ENCODE measurements around the gene GPR63.
A peak's percentile ranks its signal among the peaks of the same experiment; 100 is the strongest.

Gene GPR63

DNA sequence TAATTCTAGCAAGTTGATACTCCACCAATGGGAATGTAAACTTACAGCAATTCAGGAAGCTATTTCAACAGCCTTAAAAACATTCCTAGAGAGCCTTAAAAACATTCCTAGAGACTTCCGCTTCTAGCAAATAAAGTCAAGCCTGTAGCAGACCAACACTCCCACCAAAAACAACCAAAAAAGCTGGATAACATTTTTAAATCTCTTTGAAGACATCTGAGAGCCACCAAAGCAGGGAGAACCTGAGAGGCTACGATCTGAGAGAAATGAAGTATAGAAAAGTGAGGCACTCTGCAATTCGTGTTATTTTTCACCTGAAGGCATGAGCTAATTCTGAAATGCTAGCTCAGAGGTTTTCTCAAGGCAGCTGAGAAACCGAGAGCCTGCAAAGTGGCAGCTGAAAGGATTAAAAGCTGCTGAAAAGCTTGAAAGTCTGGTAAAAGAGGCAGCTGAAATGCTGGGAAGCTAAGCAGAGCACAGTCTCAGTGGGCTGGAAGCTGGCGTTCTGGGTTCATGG lies 20.9 kb downstream of the GPR63 start:
- no peak for DNase-seq

DNA sequence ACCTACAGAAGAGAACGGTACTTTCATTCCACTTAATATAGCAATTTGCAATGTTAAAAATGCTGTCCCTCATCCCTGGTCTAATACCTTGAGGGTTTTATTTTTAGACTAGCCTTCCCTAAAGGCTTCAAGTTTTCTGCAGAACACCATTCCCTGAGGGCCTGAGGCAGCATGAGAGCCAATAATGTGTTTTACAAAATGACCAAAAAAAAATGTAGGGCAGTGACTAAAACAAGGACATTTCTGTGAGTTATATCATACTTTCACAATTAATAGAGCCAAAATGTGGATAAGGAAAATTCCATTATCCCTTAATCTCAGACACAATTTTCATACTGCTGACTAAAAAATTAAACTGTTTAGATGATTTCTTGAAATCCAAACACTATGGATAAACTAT lies 22.7 kb downstream of the GPR63 start:
- DNase-seq, result no peak

DNA sequence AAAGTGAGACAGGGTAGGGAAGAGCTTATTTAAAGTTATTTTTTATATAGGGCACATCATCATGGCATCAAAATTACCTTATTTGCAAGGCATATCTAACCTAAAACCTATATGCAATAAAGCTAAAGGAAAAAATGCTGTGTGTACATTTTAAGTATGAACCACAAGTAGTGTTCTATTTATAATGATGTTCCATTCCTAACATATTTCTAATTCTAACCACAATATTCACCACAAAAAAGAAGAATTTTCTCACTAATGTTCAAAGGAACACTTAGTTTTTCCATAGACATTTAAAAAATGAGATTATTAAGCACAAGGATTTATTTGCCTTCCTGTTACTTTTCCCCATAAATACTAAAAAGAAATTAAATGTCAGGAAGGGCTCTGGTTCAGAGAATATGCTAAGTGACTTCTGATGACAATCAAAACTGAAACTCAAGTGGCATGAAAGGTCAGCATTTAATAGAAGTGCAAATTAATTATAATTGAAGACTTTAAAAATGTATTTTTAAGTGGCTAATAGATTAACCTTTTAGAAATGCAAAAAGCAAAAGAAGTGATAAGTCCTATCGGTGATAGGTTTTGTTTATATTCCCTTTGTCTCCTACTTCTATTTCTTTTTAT lies 25.1 kb downstream of the GPR63 start:
- DNase-seq, result no peak

DNA sequence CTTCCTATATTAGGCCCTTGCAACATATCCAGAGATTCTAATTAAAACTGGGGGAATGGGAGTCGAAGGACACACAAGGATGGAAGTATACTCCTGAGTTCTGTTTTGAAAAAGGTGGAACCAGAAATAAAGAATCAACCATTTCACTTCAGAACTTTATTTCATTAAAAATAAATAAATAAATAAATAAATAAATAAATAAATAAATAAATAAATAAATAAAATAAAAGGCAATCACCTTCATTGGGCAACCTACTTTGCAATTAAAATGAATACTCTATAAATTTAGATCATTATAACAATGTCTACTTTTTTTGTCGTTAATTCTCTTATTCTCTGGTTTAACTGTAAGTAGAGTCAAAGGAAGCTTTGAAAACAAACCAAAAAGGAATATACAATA lies 25.6 kb downstream of the GPR63 start:
- DNase-seq, result no peak

DNA sequence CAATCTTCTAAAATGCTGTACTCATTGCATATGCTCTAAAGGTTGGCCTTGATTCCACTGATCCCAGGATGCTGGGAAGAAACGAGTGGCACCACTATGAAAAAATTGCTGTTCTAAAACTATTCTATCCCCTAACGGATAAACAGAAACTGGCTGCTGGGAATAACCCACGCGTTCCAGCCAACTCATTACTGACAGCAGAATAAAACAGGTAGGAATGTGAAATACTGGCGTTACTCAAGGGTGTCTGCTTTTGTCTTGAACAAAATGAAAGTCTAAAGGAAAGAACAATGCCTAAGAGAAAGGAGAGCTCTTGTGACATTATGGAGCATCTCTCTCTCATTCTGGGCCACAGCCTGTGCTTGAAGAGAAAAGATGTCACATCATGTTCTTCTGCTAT lies 26.1 kb downstream of the GPR63 start:
- DNase-seq, result no peak

DNA sequence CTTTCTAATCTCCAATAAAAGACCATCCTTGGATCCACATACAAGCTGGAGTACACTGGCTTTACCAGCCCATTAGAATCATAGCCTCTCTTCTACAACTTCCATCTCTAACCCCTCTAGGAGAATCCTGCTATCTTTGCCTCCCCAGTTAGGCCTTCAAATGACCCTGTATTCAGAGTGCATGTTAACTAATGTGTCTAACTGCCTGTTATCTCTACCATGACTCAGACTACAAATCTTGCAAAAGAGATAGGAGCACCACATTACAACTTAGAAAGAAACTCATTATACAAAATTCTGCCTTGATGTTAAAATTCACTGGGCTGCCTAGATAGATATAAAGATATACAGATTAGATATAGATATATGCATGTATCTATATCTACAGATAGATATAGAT lies 28.2 kb downstream of the GPR63 start:
- DNase-seq, result no peak

DNA sequence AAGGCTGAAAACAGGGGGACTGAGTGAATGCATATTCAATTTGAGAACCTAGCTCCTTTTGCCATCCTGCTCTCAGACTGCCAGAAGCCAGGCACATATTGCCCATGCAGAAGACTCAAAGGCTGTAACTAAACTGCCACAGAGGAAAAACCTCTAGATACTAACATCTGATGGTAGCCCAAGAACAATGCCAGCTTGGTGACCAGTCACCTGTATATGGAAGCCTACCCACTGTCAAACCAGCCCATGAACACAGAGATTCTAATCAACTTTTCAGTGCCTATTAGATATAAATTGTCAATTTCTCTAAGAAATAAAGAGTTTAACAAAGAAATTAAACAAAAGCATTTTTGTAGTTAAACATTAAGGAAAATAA lies 34.2 kb downstream of the GPR63 start:
- no peak for DNase-seq

DNA sequence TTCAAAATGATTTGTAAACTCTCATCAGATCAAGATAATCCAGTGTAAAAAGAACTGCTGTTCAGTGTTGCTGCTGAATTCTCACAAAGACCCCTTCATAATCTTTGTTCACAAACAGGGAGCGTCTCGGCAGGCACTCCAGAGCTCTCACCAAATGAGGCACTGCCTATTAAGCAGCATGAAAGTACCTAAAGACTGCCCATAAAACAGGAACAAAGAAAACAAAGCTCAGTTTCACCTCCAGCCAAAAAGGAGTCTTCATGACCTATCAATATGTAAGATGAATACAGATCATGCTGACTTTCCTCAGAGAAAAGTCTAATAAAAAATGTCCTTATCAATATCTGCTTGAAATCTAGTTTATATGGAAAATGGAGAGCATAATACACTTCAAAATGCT lies 41.8 kb downstream of the GPR63 start:
- DNase-seq, result no peak

DNA sequence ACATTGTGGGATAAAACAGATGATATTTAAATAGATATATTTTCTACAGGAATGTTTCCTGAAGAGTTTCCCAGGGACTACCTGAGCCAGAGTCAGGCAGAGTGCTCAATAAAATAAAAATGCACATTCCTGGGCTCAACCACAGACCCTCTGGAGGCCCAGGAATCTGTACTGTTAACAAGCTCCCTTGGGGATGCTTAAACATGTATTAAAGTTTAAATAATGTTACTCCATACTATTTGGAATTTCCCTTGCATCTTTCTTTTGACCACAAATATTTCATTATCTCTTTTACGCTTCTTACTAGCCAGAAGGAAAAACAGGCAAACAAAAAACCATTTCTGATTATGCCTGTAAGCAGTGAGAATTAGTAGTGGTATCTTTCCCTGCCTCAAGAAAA lies 42.3 kb downstream of the GPR63 start:
- DNase-seq, result no peak

DNA sequence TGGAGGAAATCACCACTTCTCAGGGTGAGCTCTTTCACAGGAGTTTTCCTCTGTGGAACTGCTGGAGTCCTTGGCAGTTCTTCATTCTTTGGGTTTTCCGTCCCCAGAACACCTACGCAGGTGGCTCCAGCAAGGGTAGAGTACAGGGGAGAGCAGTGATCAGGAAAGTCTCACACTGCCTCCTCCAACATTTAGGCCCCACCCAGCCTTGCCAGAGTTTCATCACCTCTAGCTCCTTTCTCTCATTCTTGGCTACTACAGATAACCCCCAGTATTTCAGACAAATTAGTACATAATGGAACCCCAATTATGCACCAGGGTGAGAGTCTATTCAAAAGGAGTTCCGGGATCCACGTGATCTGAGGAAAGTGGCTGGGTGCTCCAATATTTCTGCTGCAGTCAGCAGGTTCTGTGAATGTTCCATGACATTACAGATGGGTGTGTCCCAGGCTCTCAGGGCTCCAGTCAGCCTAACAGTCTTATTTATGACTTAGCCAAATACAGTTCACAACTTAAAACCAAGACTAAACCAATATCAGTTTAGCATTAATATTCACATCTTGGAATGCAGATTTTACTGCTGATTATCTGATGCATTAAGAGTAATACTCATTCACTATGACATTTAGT lies 44.6 kb downstream of the GPR63 start:
- DNase-seq, result no peak

DNA sequence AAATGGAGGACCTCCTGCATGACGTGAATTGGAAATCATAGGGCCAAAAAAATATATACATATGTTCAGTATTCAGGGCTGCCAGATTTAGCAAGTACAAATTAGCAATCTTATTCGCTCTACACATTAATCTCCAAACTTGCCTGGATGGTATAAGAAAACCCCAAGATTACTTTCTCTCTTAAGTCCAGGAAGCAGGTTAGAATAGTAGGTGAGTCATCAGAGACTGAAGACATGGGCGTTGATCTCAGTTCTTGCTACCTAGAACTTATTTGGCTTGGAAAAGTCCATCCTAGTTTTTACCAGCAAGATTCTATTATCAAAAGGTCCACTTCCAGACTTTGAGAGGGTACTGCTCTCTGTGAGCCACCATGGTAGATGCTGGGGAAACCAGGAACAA lies 47.4 kb downstream of the GPR63 start:
- no peak for DNase-seq

DNA sequence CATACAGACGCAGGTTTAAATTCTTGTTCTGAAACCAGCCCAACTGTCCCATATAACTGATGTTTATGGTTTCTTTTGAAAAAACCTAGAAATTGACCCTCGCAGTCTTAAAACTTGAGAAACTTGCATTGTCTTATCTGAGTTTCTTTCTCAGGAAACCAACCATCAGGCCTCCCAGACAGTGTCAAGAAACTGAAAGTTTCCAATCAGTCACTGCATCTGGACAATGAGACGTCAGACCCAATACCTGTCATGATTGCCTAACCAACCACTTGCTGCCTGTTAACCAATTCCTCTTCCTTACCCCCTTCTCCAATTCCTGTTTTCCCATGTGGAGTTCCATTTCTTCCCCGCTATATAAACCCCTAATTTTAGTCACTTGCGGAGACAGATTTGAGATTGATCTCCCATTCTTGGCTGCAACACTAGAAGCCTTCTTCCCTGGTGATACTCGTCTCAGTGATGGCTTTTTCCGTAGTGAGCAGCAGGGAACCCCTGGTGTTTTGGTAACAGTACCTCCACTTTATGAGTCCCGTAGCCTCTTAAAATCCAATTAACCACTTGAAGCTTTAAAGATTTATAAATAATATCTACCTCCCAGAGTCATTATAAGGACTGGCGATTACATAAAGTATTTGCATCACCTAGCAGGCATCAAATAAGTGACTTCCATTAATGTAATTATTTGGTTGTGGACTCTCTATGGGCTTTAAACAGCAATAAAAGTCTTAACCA lies 49.3 kb downstream of the GPR63 start:
- DNase-seq, result no peak

DNA sequence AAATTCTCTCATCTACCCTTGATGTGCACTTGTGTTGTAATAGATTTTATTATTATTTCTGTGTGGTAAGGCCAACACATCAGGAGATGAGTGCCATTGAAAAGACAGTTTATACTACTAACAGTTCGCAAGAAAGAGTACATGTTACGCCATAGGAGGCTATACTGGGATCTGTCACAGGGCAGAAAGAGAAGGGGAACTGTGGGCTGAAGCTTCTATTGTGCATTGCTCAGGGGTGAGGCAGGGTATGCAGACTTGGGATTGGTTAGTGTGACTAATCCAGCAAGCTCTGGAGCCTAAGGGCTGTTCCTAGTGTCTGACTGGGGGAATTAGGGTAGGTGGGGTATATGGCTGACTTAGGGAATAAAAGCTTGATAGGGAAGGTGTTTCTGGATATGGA lies 50.9 kb downstream of the GPR63 start:
- no peak for DNase-seq

DNA sequence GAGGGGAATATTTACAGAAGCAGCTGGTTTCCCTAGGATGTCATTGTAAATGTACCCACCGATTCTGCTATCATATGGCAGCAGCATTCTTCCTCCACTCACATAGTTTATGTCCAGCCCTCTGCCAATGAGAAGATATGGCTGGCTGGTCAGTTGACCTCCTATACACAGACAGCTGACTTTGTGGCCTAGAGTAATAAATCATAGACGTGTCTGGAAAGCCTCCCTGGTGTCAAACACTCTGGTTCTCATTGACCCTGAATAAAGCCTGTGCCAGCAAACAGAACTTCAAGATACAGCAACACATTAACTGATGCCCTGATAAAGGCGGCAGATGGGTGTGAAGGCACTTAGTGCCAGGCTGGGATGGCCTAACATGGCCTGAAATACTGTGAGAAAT lies 52.6 kb downstream of the GPR63 start:
- no peak for DNase-seq

DNA sequence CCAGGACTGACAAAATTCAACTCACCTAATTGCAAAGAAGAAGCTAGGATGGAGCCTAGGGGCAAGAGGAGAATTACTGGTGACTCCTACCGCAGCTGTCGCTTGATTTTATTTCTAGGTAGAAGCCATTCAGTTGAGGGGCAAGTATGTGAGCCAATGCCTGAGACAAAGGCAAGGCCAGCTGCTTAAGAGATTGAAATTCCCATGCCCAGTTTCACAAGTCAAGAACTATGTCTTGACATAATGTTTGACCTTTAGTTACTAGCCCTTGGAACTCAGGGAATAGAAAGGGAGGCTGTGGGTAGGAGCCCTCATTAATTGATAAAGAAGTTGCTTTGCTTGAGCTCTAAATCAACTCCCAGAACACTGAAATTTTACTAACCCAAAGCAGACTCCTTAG lies 54.0 kb downstream of the GPR63 start:
- no peak for DNase-seq

DNA sequence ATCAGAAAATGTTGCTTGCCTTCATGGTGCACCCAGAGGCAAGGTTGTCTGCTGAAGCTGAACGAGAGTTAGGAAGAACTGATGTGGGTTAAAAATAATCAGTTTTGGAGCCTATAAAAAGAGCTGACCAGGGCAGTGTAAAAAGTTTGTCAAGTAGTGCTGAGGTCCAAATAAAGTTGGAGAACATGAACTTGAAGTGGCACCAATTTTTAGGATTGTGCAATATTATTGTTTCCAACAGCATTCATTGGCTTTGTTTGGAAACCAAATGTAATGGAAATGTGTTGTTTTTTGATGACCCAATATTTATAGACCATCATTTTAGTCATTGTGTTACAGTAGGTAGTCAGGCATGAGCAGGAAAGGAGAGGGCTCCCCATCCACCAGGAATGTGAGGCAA lies 55.7 kb downstream of the GPR63 start:
- no peak for DNase-seq

DNA sequence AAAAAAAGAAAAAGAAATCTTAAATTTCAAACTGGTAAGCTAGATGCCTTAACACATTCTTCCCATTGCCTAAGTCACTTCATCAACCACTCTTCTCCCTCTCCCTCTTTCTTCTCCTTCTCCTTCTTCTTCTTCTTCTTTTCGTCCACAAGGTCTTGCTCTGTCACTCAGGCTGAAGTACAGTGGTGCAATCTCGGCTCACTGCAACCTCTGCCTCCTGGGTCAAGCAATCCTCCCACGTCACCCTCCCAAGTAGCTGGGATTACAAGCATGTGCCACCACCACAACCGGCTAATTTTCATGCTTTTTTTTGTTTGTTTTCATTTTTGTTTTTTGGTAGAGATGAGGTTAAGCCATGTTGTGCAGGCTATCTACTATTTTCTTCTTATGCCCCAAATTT lies 60.2 kb downstream of the GPR63 start:
- no peak for DNase-seq

DNA sequence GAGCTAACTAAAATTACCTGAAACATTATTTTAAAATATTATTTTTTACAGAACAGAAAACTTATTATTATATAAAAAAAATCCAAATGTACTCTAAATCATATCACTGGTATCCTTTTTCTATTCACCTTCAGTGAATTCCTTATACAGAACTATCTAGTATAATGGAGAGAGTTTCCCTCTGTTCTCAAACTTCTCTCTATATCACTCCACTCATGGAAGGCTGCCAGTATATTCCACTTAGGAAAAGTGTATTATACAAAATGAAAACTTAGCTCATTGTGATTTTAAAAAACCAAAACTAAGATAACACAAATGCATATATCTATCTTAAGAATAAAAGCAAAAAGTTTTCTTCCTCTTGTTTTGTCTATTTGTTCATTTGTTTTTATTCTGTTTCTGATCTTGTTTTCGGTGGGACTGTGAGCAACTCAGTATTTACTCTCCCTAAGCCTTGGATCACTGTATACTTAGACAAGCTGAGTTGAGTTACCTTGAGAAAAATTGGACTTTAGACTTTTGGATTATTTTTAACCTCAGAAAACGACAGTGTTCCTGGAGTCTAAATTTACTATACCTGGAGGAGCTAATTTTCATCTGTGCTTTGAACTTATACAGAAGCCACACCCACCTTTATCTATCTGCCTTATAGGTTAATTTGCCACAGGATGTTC lies 61.4 kb downstream of the GPR63 start:
- no peak for DNase-seq

DNA sequence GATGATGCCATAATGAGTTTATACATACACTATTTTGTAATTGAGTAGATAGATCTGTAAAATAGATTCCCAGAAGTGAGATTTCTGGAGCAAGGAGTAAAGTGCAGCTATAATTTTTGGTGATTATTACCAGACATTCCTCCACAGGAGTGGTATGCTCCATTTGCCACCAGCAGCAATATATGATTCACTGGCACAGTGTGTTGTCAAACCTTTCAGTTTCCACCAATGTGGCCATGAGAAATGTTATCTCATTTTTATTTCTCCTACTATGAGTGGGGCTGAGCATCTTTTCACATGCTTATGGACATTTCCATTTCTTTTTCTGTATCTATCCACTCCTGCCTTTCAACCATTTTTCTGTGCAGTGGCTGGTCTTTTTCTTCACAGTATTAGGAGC lies 70.5 kb downstream of the GPR63 start:
- no peak for DNase-seq

DNA sequence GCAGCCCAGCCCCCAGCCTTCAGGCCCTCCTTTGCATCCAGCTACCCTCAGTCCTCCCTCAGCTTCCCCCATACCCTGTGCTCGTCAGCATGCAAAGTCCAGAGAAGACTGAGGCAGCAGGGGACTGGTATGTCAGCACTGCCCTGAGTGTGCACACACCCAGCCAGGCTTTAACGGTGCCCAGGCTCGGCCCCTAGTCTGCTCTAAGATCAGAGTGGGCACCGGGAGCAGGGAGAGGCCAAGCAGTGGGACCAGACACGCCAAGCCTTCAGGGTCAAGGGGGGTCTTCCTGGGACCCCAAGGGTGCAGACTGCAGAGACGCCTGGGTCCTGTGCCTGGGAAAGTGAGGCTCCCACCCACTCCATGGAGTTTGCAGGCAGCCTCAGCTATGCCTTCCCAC lies 74.7 kb downstream of the GPR63 start:
- DNase-seq, result no peak

DNA sequence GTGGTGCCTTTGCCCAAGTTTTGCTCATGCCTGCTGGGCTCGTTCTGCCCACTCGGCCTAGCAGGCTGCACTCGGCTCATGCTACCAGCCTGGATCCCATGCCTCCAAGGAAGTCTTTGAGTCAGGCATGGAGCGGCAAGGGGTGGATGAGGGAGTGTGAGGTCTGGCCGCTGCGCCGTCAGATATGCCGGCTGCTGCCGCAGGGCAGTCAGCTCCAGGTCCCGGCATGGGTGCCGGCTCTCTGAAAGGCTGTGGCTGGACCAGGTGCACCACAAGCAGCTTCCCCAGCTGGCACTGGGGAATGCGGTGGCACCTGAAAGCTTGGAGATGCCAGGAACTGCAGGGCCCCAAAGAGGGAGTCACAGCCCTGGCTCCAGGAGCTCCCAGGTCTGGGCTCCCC lies 75.5 kb downstream of the GPR63 start:
- no peak for DNase-seq

DNA sequence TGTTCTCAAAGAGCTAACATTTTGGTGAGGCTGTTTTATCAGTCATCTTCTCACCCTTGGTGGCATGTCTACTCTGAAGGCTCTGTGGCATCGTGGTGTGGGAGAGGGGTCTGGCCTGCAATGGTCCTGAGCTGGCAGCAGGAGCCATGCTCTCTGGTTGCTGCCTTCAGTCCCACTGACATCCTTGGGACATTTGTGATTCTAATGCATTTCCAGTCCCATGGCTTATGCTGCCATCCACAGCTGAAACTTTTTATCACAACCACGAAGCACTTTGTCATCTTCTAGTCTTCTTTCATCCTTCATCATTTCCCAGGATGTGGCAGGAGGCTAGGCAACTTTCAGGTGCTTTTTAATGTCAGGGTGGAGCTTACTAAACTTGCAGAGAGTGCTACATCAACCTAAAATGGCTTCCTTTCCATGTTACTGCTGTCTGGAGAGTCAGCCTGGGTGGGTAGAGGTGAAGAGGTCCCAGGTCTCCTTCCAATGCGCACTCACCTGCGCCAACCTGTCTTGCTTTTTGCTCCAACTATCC lies 77.1 kb downstream of the GPR63 start:
- DNase-seq, result peak; percentile 7

DNA sequence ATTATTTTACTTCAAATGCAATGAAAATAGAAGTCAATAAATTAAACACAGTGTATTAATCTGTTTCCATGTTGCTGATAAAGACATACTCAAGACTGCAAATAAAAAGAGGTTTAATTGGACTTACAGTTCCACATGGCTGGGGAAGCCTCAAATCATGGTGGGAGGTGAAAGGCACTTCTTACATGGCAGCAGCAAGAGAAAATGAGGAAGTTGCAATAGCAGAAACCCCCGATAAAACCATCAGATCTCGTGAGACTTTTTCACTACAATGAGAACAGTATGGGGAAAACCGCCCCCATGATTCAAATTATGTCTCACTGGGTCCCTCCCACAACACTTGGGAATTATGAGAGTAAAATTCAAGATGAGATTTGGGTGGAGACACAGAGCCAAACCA lies 82.2 kb downstream of the GPR63 start:
- DNase-seq, result no peak

DNA sequence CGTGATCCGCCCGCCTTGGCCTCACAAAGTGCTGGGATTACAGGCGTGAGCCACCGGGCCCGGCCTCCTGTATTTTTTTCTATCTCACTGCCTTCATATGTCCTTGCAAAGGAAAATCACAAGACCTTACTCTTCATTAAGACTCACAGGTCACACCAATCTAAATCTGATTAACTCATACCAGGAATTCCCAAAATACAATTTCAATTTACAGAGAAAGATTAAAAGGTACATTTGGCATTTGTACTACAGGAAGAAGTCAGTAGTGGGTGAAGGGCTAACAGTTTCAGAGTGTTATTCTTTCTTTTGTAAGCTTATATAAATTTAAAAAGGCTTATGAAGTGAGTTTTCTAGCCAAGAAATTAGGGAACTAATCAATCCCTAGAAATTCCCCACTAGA lies 87.4 kb downstream of the GPR63 start:
- DNase-seq, result no peak

Measured in NCI-H1436 (cell line).